ENCODE measurements around the gene MUSK.

DNA sequence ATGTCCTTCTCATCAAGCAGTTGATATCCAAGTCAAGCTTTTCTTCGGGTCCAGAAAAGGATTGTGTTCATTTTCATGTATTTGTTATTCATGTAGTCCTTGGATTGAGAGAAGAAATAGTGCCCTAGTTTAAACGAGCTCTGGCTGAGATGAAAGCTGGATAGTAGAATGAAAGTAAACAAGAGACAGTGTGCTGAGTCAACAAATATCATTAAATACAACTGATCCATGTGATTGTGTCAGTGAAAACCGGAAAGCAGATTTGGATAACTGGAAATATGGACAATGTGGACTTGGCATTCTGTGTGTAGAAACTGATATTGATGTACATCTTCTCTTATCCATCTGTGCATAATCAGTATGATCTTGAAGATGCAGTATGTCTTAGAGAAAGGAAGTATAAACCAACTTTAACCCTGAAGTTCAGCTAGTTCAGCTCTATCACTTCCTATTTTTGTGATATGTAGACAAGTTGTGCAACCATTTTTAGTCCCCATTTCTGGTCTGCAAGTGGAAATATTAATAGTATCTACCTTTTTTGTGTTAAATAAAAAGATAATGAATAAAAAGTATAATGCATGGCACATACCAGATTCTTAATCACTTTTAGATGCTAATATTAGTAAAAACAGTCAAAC is 4.4 kb downstream of the MUSK start:
- TF ChIP-seq, protein P1, sequence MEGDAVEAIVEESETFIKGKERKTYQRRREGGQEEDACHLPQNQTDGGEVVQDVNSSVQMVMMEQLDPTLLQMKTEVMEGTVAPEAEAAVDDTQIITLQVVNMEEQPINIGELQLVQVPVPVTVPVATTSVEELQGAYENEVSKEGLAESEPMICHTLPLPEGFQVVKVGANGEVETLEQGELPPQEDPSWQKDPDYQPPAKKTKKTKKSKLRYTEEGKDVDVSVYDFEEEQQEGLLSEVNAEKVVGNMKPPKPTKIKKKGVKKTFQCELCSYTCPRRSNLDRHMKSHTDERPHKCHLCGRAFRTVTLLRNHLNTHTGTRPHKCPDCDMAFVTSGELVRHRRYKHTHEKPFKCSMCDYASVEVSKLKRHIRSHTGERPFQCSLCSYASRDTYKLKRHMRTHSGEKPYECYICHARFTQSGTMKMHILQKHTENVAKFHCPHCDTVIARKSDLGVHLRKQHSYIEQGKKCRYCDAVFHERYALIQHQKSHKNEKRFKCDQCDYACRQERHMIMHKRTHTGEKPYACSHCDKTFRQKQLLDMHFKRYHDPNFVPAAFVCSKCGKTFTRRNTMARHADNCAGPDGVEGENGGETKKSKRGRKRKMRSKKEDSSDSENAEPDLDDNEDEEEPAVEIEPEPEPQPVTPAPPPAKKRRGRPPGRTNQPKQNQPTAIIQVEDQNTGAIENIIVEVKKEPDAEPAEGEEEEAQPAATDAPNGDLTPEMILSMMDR (conservative IDR thresholded peaks at IDR 0.05; ENCODE audit: low read depth in 2 of 2) = no peak
- TF ChIP-seq EZH2 (IDR thresholded peaks at IDR 0.05; ENCODE audit: low read depth, unreplicated experiment) (no peak), EZH2phosphoT487 (IDR thresholded peaks at IDR 0.05; ENCODE audit: unreplicated experiment) (no peak), POLR2AphosphoS5 (IDR thresholded peaks at IDR 0.05; ENCODE audit: low read depth) (no peak), CREB1 (CRISPR knock-in tag; IDR thresholded peaks at IDR 0.05; ENCODE audit: low read depth) (no peak)
- TF ChIP-seq, protein P2, sequence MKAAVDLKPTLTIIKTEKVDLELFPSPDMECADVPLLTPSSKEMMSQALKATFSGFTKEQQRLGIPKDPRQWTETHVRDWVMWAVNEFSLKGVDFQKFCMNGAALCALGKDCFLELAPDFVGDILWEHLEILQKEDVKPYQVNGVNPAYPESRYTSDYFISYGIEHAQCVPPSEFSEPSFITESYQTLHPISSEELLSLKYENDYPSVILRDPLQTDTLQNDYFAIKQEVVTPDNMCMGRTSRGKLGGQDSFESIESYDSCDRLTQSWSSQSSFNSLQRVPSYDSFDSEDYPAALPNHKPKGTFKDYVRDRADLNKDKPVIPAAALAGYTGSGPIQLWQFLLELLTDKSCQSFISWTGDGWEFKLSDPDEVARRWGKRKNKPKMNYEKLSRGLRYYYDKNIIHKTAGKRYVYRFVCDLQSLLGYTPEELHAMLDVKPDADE (IDR thresholded peaks at IDR 0.05) = no peak

All from GM23338 (cell line).